Measurements from ENCODE around the gene FLII. TPM values are rescaled to one million over a fixed set of nuclear protein-coding genes. Genes with fewer than 3 reads are reported as not detected.

The FLII gene
- total RNA-seq, 1 donor from 2014 or later = 355 TPM

GRCh38 chr17:18263885-18264682 lies 5.5 kb upstream of the FLII start:
- DNase-seq (ENCODE audit: low spot score) = no peak
- Mint-ChIP-seq H3K9me3 (ENCODE audit: unreplicated experiment) (no peaks in the 10 kb centered on the region), H3K4me3 (ENCODE audit: unreplicated experiment) (no peak overlapping the region), H3K27me3 (ENCODE audit: unreplicated experiment) (peaks cover 5% of the 10 kb centered on the region), H3K27ac (ENCODE audit: unreplicated experiment) (no peak overlapping the region), H3K4me1 (ENCODE audit: unreplicated experiment) (peaks cover 5% of the 10 kb centered on the region), H3K36me3 (ENCODE audit: low read depth, unreplicated experiment) (peaks cover 4% of the 10 kb centered on the region)
- TF ChIP-seq, protein P1, sequence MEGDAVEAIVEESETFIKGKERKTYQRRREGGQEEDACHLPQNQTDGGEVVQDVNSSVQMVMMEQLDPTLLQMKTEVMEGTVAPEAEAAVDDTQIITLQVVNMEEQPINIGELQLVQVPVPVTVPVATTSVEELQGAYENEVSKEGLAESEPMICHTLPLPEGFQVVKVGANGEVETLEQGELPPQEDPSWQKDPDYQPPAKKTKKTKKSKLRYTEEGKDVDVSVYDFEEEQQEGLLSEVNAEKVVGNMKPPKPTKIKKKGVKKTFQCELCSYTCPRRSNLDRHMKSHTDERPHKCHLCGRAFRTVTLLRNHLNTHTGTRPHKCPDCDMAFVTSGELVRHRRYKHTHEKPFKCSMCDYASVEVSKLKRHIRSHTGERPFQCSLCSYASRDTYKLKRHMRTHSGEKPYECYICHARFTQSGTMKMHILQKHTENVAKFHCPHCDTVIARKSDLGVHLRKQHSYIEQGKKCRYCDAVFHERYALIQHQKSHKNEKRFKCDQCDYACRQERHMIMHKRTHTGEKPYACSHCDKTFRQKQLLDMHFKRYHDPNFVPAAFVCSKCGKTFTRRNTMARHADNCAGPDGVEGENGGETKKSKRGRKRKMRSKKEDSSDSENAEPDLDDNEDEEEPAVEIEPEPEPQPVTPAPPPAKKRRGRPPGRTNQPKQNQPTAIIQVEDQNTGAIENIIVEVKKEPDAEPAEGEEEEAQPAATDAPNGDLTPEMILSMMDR (IDR thresholded peaks at IDR 0.05; ENCODE audit: unreplicated experiment) = no peak

DNA sequence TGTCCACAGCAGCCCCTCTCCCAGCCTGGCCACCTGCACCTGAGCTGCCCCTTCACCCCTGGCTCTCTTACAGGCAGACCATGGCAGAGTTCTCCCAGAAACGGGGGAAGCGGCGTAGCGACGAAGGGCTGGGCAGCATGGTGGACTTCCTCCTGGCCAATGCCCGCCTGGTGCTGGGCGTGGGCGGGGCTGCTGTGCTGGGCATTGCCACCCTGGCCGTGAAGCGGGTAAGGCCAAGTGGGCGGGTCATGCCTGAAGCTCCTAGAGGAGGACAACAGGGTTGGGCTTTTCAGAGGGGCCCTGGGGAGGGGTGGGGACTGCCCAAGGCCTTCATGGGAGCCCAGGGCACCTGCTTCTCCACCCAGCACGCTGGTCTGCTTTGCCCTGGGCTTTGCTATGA lies 4.1 kb upstream of the FLII start:
- Mint-ChIP-seq H3K36me3 (ENCODE audit: low read depth, unreplicated experiment) (peaks cover 4% of the 10 kb centered on the region), H3K4me3 (ENCODE audit: unreplicated experiment) (peak overlapping the region; percentile 21), H3K9me3 (ENCODE audit: unreplicated experiment) (no peaks in the 10 kb centered on the region), H3K27me3 (ENCODE audit: unreplicated experiment) (peaks cover 7% of the 10 kb centered on the region), H3K4me1 (ENCODE audit: unreplicated experiment) (peaks cover 8% of the 10 kb centered on the region), H3K27ac (ENCODE audit: unreplicated experiment) (no peak overlapping the region)
- TF ChIP-seq, protein P1 (IDR thresholded peaks at IDR 0.05; ENCODE audit: unreplicated experiment) = no peak
- DNase-seq (ENCODE audit: low spot score) = no peak

DNA sequence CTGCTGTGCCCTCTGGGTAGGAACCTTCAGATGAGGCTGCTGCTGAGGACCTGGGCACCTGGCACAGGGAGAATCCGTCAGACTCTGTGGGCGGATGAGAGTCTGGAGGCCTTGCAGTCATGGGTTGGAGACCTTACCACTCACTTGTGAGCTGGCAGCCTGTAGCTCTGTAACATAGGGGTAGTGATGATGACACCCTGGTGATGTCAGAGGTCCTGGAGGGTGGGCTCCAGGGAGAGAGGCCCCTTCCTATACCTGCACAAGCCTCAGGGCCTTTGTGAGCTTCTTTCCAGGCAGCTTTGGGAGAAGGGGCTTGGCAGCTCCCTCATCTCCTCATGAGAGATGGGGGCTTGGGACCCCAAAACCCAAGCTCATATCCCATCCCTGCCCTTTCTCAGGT lies 3.6 kb upstream of the FLII start:
- H3K27me3 Mint-ChIP-seq (ENCODE audit: unreplicated experiment) = peaks cover 10% of the 10 kb centered on the region
- H3K4me3 Mint-ChIP-seq (ENCODE audit: unreplicated experiment) = peak overlapping the region; percentile 89
- no peak overlapping the region for H3K27ac Mint-ChIP-seq (ENCODE audit: unreplicated experiment)
- H3K9me3 Mint-ChIP-seq (ENCODE audit: unreplicated experiment) = no peaks in the 10 kb centered on the region
- no peak for DNase-seq (ENCODE audit: low spot score)
- peaks cover 12% of the 10 kb centered on the region for H3K4me1 Mint-ChIP-seq (ENCODE audit: unreplicated experiment)
- TF ChIP-seq, protein P1 (IDR thresholded peaks at IDR 0.05; ENCODE audit: unreplicated experiment) = no peak
- H3K36me3 Mint-ChIP-seq (ENCODE audit: low read depth, unreplicated experiment) = peaks cover 4% of the 10 kb centered on the region

GRCh38 chr17:18261659-18262058 lies 3.1 kb upstream of the FLII start:
- Mint-ChIP-seq H3K36me3 (ENCODE audit: low read depth, unreplicated experiment) (peaks cover 4% of the 10 kb centered on the region), H3K27ac (ENCODE audit: unreplicated experiment) (no peak overlapping the region), H3K4me3 (ENCODE audit: unreplicated experiment) (peak overlapping the region; percentile 89), H3K9me3 (ENCODE audit: unreplicated experiment) (no peaks in the 10 kb centered on the region), H3K4me1 (ENCODE audit: unreplicated experiment) (peaks cover 15% of the 10 kb centered on the region), H3K27me3 (ENCODE audit: unreplicated experiment) (peaks cover 12% of the 10 kb centered on the region)
- TF ChIP-seq, protein P1 (IDR thresholded peaks at IDR 0.05; ENCODE audit: unreplicated experiment) = no peak
- no peak for DNase-seq (ENCODE audit: low spot score)

GRCh38 chr17:18261146-18261515 lies 2.6 kb upstream of the FLII start:
- Mint-ChIP-seq H3K9me3 (ENCODE audit: unreplicated experiment) (no peaks in the 10 kb centered on the region), H3K4me3 (ENCODE audit: unreplicated experiment) (peak overlapping the region; percentile 89), H3K36me3 (ENCODE audit: low read depth, unreplicated experiment) (peaks cover 4% of the 10 kb centered on the region), H3K27ac (ENCODE audit: unreplicated experiment) (no peak overlapping the region), H3K27me3 (ENCODE audit: unreplicated experiment) (peaks cover 12% of the 10 kb centered on the region), H3K4me1 (ENCODE audit: unreplicated experiment) (peaks cover 15% of the 10 kb centered on the region)
- TF ChIP-seq, protein P1 (IDR thresholded peaks at IDR 0.05; ENCODE audit: unreplicated experiment) = no peak
- no peak for DNase-seq (ENCODE audit: low spot score)

Data from endothelial cell (in vitro differentiated cells).